ENCODE measurements around the gene IER3. TPM values are rescaled to one million over a fixed set of nuclear protein-coding genes. Genes with fewer than 3 reads are reported as not detected.

The IER3 gene
- total and polyA plus RNA-seq, 2 of the 8 experiments (the other 6 are each of a cell fraction or from before 2014, with no cell fraction given): 11.9 to 26.5 TPM

- Histone ChIP-seq H3K23me2 (ENCODE audit: low read depth, low read length) (no peaks in the 10 kb centered on the region), H3K4me3 (ENCODE audit: extremely low read depth in 1 of 4, insufficient read depth in 2 of 4, low read depth in 3 of 4, low read length in 4 of 4) (no peak overlapping the region), H3K18ac (ENCODE audit: extremely low read depth, low read length) (no peak overlapping the region), H2BK5ac (ENCODE audit: low read depth, low read length) (no peak overlapping the region), H3K56ac (replicated peaks; ENCODE audit: insufficient read length, low read depth, low read length) (no peak overlapping the region), H2AFZ (ENCODE audit: low read length) (no peak overlapping the region), H3K27me3 (replicated peaks in 1 of 4; ENCODE audit: control insufficient read depth in 3 of 4, extremely low read depth in 1 of 4, insufficient read depth in 3 of 4, low read length in 3 of 4) (no peaks in the 10 kb centered on the region; a peak in 1 of 7 replicates), H4K91ac (replicated peaks; ENCODE audit: insufficient read length, low read length) (no peak overlapping the region), H2BK15ac (ENCODE audit: low read length) (no peak overlapping the region), H3K79me2 (ENCODE audit: control insufficient read depth in 1 of 2, insufficient read depth in 2 of 2, low read length in 2 of 2) (no peaks in the 10 kb centered on the region), H4K5ac (ENCODE audit: insufficient read length, low read depth, low read length) (no peak overlapping the region), H4K8ac (ENCODE audit: extremely low read depth, insufficient read depth, low read length) (no peak overlapping the region), H3K14ac (ENCODE audit: insufficient read length) (no peak overlapping the region), H3K27ac (ENCODE audit: low read depth, low read length) (no peak overlapping the region), H2BK20ac (ENCODE audit: low read length) (no peak overlapping the region), H3K9me3 (ENCODE audit: insufficient read depth in 2 of 2, low read depth in 1 of 2, low read length in 1 of 2) (no peaks in the 10 kb centered on the region), H4K20me1 (replicated peaks in 1 of 2; ENCODE audit: control insufficient read depth in 1 of 2, insufficient read depth in 2 of 2, low read length in 2 of 2) (no peaks in the 10 kb centered on the region), H2BK120ac (replicated peaks; ENCODE audit: low read depth, low read length) (no peak overlapping the region), H2AK5ac (ENCODE audit: low read depth, low read length) (no peak overlapping the region), H2BK12ac (ENCODE audit: low read depth, low read length) (no peak overlapping the region), H3K9ac (replicated peaks in 1 of 4; ENCODE audit: extremely low read depth in 1 of 4, low read depth in 3 of 4, low read length in 3 of 4) (no peak overlapping the region), H3K36me3 (ENCODE audit: control insufficient read depth in 2 of 4, insufficient read depth in 4 of 4, low read length in 3 of 4) (no peaks in the 10 kb centered on the region), H3K4me1 (replicated peaks in 1 of 4; ENCODE audit: control insufficient read depth in 3 of 4, insufficient read depth in 4 of 4, low read length in 3 of 4) (peaks cover 0 to under 1% (median 0%) of the 10 kb centered on the region in 4 experiments; a peak in 2 of 7 replicates), H3K23ac (ENCODE audit: insufficient read length) (no peak overlapping the region), H3K79me1 (ENCODE audit: low read depth, low read length) (no peaks in the 10 kb centered on the region), H3K4ac (replicated peaks; ENCODE audit: insufficient read length, low read depth, low read length) (no peak overlapping the region), H3K4me2 (ENCODE audit: insufficient read depth in 1 of 2, low read depth in 2 of 2, low read length in 2 of 2) (no peak overlapping the region)
- no peak for DNase-seq (ENCODE audit: low read depth in 1 of 2, low spot score in 2 of 2)
- FAIRE-seq: no peak
- ChIA-PET CTCF (ENCODE audit: partially characterized antibody) (interaction anchor here (0.7 to 2.3 kb wide), 2 partner anchors 19 to 165 kb away, joined by 3 to 7 read pairs; no protein-coding TSS in a partner anchor), POLR2A (ENCODE audit: partially characterized antibody) (no interaction called here)
- TF ChIP-seq RBBP5 (IDR thresholded peaks at IDR 0.05; ENCODE audit: borderline replicate concordance, low read depth, low read length): no peak
- no peak for TF ChIP-seq SP1 (IDR thresholded peaks at IDR 0.05; ENCODE audit: low read depth, low read length)
- TF ChIP-seq POU5F1 (IDR thresholded peaks at IDR 0.05; ENCODE audit: low read depth, low read length): no peak
- no peak for TF ChIP-seq CBX8 (IDR thresholded peaks at IDR 0.05; ENCODE audit: borderline replicate concordance, low read depth, low read length)
- TF ChIP-seq BRCA1 (IDR thresholded peaks at IDR 0.05; ENCODE audit: low read depth, low read length): no peak
- TF ChIP-seq KDM5A (IDR thresholded peaks at IDR 0.05; ENCODE audit: low read length): no peak
- no peak for TF ChIP-seq SUZ12 (IDR thresholded peaks at IDR 0.05; ENCODE audit: low read length)
- no peak for TF ChIP-seq KDM4A (IDR thresholded peaks at IDR 0.05; ENCODE audit: low read depth, low read length, severe bottlenecking)
- no peak for TF ChIP-seq POLR2AphosphoS5 (IDR thresholded peaks at IDR 0.05; ENCODE audit: low read depth, low read length)
- no peak for TF ChIP-seq USF2 (IDR thresholded peaks at IDR 0.05; ENCODE audit: low read length)
- no peak for TF ChIP-seq SIX5 (IDR thresholded peaks at IDR 0.05; ENCODE audit: low read depth, low read length)
Observed at GRCh38 chr6:30750379-30750668, 6.0 kb upstream of the IER3 start.
